ENCODE results near the gene ETV2.
"Not testable (repeated sequence)": the region's sequence is repeated elsewhere in the genome, so short reads cannot be mapped to it uniquely, and the experiment has no call there.

The ETV2 gene

GRCh38 chr19:35628565-35629331, 12.8 kb upstream of the ETV2 start, which contains the start of gene RBM42:
RBM42 (plus strand) TSS chr19:35629036; CDS start chr19:35629154, 118 bp downstream.
- DNase-seq = peak; percentile 98

- DNase-seq = no peak
Measured at GRCh38 chr19:35629332-35629633, 12.3 kb upstream of the ETV2 start.

DNA sequence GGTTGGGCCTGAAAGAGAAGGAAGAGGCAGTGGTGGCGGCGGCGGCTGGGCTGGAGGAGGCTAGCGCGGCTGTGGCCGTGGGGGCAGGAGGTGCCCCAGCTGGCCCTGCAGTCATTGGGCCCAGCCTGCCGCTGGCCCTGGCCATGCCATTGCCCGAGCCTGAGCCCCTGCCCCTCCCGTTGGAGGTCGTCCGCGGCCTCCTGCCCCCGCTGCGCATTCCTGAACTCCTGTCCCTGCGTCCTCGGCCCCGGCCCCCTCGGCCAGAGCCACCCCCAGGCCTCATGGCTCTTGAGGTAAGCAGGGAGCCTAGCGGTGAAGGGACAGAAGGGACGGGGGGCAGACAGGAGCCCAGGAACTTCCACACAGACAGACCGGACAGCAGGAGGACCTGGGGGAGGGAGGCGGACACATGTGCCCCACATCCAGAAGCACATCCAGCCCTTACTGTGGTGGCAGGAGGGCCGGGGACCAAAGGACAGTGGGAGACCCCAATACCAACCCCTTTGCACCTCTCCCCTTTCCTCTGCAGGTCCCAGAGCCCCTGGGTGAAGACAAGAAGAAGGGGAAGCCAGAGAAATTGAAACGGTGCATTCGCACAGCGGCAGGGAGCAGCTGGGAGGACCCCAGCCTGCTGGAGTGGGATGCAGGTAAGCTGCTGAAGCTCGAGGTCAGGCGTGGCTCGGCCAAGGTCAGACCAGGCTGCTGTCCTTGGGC, 7.7 kb upstream of the ETV2 start:
- DNase-seq = no peak

- DNase-seq = no peak
Measured at GRCh38 chr19:35636651-35637050, 4.9 kb upstream of the ETV2 start.

- DNase-seq = no peak
Measured at GRCh38 chr19:35637165-35637564, 4.4 kb upstream of the ETV2 start.

DNA sequence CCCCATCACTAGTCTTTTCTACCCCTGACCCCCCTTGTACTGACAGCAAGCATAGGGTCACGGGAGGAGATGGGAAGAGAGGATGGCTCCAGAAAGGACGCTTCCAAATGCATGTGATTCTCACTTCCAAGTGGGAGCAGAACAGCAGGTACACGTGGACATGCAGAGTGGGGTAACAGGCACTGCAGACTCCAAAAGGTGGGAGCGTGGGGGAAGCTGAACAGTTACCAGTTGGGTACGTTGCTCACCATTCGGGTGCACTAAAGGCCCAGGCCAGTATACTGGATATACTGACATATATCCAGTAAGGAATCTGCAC, 2.3 kb upstream of the ETV2 start:
- DNase-seq = no peak

DNA sequence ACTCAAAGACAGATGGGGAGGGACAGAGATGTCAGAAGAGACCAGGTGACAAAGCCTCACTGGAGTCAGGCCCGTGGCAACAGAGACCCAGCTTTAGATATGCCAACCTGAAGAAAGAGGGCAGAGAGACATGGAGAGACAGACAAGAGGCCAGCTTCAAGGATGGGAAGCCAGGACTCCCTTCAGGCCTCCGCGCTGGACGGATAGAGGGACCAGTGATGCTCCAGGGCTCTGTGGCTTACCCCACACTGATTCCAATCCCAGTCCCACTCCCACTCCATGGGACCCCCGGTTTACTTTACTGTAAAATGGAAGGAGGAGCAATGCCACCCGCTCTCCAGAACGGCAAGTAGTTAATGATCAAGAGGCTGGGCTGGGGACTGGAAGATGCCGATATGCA, 1.7 kb upstream of the ETV2 start:
- no peak for DNase-seq

GRCh38 chr19:35642312-35642711, 767 bp downstream of the ETV2 start:
- no peak for DNase-seq

GRCh38 chr19:35642798-35643254, 1.3 kb downstream of the ETV2 start:
- no peak for DNase-seq

- DNase-seq = peak; percentile 74
Measured at GRCh38 chr19:35643255-35644205, 2.0 kb downstream of the ETV2 start.

GRCh38 chr19:35644206-35644986, 2.9 kb downstream of the ETV2 start:
- DNase-seq = peak; percentile 90

DNA sequence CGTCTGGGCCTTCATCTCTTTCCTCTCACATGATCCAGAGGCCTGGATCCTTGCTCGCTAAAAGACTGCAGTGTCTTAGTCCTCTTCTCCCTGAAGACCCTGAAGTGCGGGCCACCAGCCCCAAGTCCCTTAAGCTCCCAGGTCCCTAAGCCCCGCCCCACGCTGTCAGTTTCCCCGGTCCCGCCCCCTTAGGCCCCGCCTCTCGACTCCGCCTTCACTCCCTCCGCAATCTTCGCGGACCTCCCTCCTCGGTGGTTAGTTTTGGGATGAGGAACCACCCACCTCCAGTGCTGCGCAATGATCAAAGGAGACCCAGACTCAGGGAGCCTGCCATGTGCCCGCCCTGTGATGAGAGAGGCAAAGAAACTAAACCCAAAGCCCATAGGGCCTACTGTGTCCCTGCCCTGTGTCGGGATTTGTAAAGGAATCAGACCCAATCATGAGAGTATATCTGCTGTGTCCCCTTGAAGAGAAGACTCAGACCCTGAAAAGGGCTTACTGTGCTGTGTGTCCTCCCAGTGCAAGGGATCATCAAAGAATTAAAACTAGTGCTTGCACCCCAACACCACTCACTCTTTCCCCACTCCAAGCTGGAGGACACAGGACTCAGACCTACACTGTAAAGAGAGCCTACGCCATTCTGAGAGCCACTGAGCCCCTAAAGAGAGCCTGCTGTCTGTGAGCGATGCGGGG, 3.6 kb downstream of the ETV2 start:
- DNase-seq = peak; percentile 77

DNA sequence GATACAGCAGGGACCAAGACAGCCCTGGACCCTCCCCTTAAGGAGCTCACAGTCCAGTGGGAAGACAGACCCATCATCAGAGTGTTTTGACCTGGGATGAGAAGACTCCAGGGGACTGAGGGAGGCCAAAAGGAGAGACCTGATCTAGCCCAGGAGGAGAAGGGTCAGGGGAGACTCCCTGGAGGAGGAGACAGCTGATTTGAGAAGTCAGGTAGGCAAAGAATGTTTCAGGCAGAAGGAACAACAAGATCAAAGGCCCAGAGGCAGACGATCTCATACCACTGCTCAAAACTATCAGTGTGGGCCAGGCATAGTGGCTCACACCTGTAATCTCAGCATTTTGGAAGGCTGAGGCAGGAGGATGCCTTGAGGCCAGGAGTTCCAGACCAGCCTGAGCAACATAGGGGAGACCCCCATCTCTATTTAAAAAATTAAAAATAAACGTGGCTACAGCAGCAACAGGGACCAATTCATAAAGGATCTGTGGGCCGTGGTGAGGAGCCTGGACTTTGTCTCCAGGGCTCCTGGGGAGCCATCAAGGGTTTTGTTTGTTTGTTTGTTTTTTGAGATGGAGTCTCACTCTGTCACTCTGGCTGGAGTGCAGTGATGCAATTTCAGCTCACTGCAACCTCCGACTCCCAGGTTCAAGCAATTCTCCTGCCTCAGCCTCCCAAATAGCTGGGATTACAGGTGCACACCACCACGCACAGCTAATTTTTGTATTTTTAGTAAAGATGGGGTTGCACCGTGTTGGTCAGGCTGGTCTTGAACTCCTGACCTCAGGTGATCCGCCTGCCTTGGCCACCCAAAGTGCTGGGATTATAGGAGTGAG, 4.4 kb downstream of the ETV2 start:
- no peak for DNase-seq

DNA sequence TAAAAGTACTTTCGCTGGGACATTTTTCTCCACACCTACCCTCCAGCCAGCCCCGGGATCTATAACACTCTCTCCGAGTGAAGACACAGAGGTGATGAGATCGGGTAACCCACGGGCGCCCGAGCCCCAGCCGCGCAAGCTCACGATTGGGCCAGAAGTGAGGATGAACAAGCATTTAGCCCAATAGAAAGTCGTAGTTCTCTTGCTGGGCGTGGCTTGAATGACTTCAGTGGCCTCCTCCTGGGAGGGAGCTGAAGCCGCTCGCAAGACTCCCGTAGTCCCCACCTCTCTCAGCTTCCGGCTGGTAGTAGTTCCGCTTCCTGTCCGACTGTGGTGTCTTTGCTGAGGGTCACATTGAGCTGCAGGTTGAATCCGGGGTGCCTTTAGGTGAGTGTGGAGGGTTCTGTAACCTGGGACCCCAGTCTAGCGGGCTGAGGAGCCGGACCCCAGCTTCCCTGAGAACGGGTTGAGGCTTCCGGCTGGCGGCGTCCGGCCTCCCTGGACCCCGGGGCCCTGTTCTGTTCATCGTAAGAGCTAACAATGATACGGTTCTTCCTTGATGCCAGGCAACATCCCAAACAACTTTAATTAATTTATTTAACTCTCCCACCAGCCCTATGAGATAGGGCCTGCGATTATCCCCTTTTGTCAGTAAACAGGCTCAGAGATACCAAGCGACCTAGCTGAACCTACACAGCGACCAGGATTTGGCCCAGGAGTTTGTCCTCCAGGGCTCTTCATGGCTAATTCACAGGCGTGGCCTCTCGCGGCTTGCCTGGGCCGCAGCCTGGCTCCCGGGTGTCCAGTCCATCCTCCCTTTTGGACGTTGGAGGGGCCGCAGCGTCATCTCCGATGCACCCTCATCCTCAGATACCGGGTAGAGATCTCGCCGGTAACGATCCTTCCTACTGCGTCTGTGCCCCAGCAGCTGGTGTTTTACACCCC, 6.7 kb downstream of the ETV2 start, which contains the start of gene COX6B1:
Gene COX6B1 (plus strand): TSS at position 307 of the 945 bp plus-strand sequence. CDS start 2,921 bp downstream, outside the sequence.
- peak; percentile 87 for DNase-seq

GRCh38 chr19:35650581-35650980, 9.0 kb downstream of the ETV2 start:
- no peak for DNase-seq

DNA sequence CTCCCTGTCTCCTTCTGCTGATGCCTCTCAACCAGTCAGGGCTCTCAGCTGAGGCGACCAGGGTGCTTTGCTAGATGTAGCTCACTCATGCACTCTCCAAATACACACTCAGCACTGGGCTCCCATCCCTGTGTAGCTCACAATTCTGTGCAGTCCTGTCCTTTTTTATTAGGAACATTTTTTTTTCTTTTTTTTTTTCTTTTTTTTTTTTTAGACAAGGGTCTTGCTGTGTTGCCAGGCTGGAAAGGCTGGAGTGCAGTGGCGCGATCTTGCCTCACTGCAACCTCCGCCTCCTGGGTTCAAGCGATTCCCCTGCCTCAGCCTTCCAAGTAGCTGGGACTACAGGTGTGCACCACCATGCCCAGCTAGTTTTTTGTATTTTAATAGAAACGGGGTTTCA, 13.3 kb downstream of the ETV2 start:
- not testable (repeated sequence) for DNase-seq

- DNase-seq = no peak
Measured at GRCh38 chr19:35655600-35655999, 14.1 kb downstream of the ETV2 start.

DNA sequence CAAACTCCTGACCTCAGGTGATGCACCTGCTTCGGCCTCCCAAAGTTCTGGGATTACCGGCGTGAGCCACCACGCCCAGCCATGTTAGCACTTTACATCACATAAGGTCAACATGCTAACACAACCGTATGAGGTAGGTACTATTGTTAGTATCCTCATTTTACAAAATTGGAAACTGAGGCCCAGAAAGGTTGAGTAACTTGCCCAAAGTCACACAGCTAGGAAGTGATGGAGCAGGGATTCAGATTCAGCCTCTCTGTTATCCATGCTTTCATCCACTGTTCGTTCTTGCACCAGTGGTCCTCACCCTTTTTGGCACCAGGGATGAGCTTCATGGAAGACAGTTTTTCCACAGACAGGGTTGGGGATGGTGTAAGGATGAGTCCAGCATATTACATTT, 15.2 kb downstream of the ETV2 start:
- no peak for DNase-seq

DNA sequence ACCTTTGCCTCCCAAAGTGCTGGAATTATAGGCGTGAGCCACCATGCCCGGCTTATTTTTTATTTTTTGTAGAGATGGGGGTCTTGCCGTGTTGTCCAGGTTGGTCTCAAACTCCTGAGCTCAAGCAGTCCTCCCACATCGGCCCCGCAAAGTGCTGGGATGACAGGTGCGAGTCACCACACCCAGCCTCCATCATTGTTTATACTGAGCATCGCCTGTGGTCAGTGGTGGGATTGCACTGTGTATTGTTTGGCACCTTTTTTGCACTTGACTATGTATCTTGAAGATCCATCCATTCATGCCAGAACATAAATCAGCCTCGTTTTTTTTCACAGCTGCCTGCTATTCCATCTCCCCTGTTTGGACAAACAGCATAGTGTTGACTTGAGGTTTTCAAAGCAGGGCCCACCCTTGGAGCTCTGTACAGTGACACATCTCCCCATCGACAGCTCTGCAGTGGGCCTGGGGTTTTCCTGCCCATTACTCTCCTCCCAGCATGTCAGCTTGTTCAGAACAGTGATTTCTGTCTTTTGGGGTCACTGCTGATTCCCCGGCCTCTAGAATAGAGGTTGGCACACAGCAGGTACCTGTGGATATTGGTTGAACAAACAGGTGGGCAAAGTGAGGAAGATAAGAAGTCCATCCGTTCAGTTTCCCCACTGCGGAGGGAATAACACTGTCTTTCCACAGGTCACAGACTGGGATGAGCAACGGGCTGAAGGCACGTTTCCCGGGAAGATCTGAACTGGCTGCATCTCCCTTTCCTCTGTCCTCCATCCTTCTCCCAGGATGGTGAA, 16.6 kb downstream of the ETV2 start:
- DNase-seq = no peak

All from activated CD8-positive, alpha-beta memory T cell treated with anti-CD3 and anti-CD28 coated beads, Interleukin-2, amount 50 U/mL, for 4 hours (primary cell).